HepG2 (cell line): ENCODE measurements around the gene XPOT. TPM values are rescaled to one million over a fixed set of nuclear protein-coding genes. Genes with fewer than 3 reads are reported as not detected.

ENCODE experiments used
- ATF7-NPFF ChIP-seq: sonication (generic); formaldehyde crosslinking; IDR thresholded peaks from 2 replicates; pipeline ENCODE4 v1.8.1; 2023; ENCODE audit warnings: mild to moderate bottlenecking, low read depth, missing genetic modification reagents, moderate library complexity
- HNRNPLL ChIP-seq: fragments of 200-400 bp; formaldehyde crosslinking; IDR thresholded peaks from 2 replicates; pipeline ENCODE4 v1.6.1; 2017; ENCODE audit warnings: mild to moderate bottlenecking, low read depth, low read length; ENCODE audit not compliant: poor library complexity, severe bottlenecking
- KDM5B ChIP-seq: sonication (generic); formaldehyde crosslinking; IDR thresholded peaks from 2 replicates; pipeline ENCODE4 v1.4.0; 2020; ENCODE audit warnings: missing genetic modification reagents, mild to moderate bottlenecking, borderline replicate concordance
- ZFYVE20 ChIP-seq: sonication (generic); formaldehyde crosslinking; IDR thresholded peaks from 2 replicates; pipeline ENCODE4 v1.8.0; 2023; ENCODE audit warnings: low read depth, mild to moderate bottlenecking, moderate library complexity, missing genetic modification reagents, borderline replicate concordance
- ZNF274 ChIP-seq: sonication (generic); formaldehyde crosslinking; IDR thresholded peaks from 2 replicates; pipeline ENCODE4 v1.5.1; 2020; ENCODE audit warnings: mild to moderate bottlenecking, missing genetic modification reagents
- ZNF569 ChIP-seq: sonication (generic); formaldehyde crosslinking; IDR thresholded peaks from 2 replicates; pipeline ENCODE4 v1.5.0; 2020; ENCODE audit warnings: mild to moderate bottlenecking, missing genetic modification reagents, moderate library complexity, borderline replicate concordance
- ZNF619 ChIP-seq: sonication (generic); formaldehyde crosslinking; IDR thresholded peaks from 2 replicates; pipeline ENCODE4 v1.4.0; 2020; ENCODE audit warnings: mild to moderate bottlenecking, missing genetic modification reagents
- ZNF776 ChIP-seq: sonication (generic); formaldehyde crosslinking; IDR thresholded peaks from 2 replicates; pipeline ENCODE4 v1.4.0; 2020; ENCODE audit warnings: mild to moderate bottlenecking, missing genetic modification reagents
- ZNF891 ChIP-seq: sonication (generic); formaldehyde crosslinking; IDR thresholded peaks from 2 replicates; pipeline ENCODE4 v1.5.0; 2020; ENCODE audit warnings: mild to moderate bottlenecking, missing genetic modification reagents
- polyA plus RNA-seq, 8 experiments: library from polyadenylated mRNA; depleted of rRNA in 3 of 8; stranded (reverse) in 7 of 8; unstranded in 1 of 8; fragments of >200 nt; fragmentation: Illumina TruSeq in 4 of 8; extraction: Trizol in 4 of 8; gene quantifications; 2 replicates each; pipeline versions ENCODE4 v1.2.1 to v1.2.3, GENCODE V29; 2011 to 2016; ENCODE audit warnings: low read depth in 4 of 8, missing spikeins in 1 of 8, mixed read lengths in 1 of 8; ENCODE audit not compliant: insufficient read depth in 1 of 8
- total RNA-seq, 5 experiments: library from RNA; depleted of rRNA; stranded (reverse); fragments of >200 nt; fragmentation: Illumina TruSeq; extraction: Trizol; gene quantifications; 2 replicates each; pipeline ENCODE4 v1.2.3, GENCODE V29; 2016; ENCODE audit warnings: low read depth in 1 of 5
- TF ChIP-seq, protein P1 (sequence below): sonication (generic); formaldehyde crosslinking; IDR thresholded peaks from 2 replicates; pipeline ENCODE4 v1.4.0; 2020; ENCODE audit warnings: missing genetic modification reagents
- TF ChIP-seq, protein P2 (sequence below): sonication (generic); formaldehyde crosslinking; IDR thresholded peaks from 2 replicates; pipeline ENCODE4 v1.4.0; 2020; ENCODE audit warnings: mild to moderate bottlenecking, missing genetic modification reagents
- TF ChIP-seq, protein P3 (sequence below): sonication (generic); formaldehyde crosslinking; IDR thresholded peaks from 2 replicates; pipeline ENCODE4 v1.4.0; 2020; ENCODE audit warnings: missing genetic modification reagents
- TF ChIP-seq, protein P4 (sequence below), 2 experiments: sonication (generic) in 1 of 2; formaldehyde crosslinking in 1 of 2; IDR thresholded peaks; 2 replicates each; pipeline versions ENCODE4 v1.5.1 to v1.6.1; 2011 to 2020; ENCODE audit warnings: borderline replicate concordance in 1 of 2, low read depth in 1 of 2, low read length in 1 of 2, mild to moderate bottlenecking in 1 of 2, missing genetic modification reagents in 1 of 2, moderate library complexity in 1 of 2
- TF ChIP-seq, protein P5 (sequence below): sonication (generic); formaldehyde crosslinking; IDR thresholded peaks from 2 replicates; pipeline ENCODE4 v1.5.0; 2020; ENCODE audit warnings: mild to moderate bottlenecking, missing genetic modification reagents, moderate library complexity
- TF ChIP-seq, protein P6 (sequence below): sonication (generic); formaldehyde crosslinking; IDR thresholded peaks from 2 replicates; pipeline ENCODE4 v1.4.0; 2020; ENCODE audit warnings: missing genetic modification reagents, borderline replicate concordance

The XPOT gene
- total and polyA plus RNA-seq, 2 of the 13 experiments (the other 11 are each of a cell fraction or from before 2014, with no cell fraction given): 93.8 to 102 TPM

DNA sequence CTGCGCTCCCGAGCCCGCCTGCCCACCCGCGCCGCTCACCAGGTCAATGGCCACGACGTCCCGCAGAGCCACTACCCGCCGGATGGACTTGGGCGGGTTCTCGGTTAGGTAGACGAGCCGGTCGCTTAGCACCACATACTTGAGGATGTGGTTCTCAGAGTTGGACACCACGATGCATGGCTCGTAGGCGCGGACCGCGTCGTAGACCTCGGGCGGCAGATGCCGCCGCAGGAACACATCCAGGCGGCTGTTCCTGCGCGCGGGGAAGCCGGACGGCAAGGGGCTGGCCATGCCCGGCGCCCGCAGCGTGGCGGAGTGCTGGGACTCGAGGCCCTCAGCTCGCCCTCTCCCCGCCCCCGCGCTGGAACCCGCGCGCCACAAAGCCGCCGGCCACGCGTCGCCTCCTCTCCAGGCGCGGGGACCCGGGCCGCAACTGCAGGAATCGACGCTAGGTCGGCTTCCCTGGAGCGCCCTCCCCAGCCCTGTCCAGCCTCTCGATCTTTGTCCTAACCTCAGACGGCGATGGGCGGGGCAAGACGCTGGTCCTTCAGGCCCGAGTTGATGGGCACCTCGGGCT, 13.8 kb upstream of the XPOT start, which contains the start of gene C12orf56 (continued):
- TF ChIP-seq, protein P1, sequence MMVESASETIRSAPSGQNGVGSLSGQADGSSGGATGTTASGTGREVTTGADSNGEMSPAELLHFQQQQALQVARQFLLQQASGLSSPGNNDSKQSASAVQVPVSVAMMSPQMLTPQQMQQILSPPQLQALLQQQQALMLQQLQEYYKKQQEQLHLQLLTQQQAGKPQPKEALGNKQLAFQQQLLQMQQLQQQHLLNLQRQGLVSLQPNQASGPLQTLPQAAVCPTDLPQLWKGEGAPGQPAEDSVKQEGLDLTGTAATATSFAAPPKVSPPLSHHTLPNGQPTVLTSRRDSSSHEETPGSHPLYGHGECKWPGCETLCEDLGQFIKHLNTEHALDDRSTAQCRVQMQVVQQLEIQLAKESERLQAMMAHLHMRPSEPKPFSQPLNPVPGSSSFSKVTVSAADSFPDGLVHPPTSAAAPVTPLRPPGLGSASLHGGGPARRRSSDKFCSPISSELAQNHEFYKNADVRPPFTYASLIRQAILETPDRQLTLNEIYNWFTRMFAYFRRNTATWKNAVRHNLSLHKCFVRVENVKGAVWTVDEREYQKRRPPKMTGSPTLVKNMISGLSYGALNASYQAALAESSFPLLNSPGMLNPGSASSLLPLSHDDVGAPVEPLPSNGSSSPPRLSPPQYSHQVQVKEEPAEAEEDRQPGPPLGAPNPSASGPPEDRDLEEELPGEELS (CRISPR knock-in tag): no peak
- no peak for TF ChIP-seq ZNF569 (CRISPR knock-in tag)
- peak; percentile 28 for TF ChIP-seq HNRNPLL
- peak; percentile 32; the same call in 1 of the 2 replicates for TF ChIP-seq ZNF776 (CRISPR knock-in tag)
- no peak for TF ChIP-seq ZNF619 (CRISPR knock-in tag)
- 0 out of 2 replicates have a peak, but pooled peaks have one; percentile 41 for TF ChIP-seq ATF7-NPFF (CRISPR knock-in tag)
- 0 out of 2 replicates have a peak, but pooled peaks have one; percentile 48 for TF ChIP-seq KDM5B (CRISPR knock-in tag)
- TF ChIP-seq, protein P2, sequence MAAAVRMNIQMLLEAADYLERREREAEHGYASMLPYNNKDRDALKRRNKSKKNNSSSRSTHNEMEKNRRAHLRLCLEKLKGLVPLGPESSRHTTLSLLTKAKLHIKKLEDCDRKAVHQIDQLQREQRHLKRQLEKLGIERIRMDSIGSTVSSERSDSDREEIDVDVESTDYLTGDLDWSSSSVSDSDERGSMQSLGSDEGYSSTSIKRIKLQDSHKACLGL (CRISPR knock-in tag): 0 out of 2 replicates have a peak, but pooled peaks have one; percentile 24
- no peak for TF ChIP-seq ZFYVE20 (CRISPR knock-in tag)
- TF ChIP-seq ZNF891 (CRISPR knock-in tag): 0 out of 2 replicates have a peak, but pooled peaks have one; percentile 64
- TF ChIP-seq, protein P3, sequence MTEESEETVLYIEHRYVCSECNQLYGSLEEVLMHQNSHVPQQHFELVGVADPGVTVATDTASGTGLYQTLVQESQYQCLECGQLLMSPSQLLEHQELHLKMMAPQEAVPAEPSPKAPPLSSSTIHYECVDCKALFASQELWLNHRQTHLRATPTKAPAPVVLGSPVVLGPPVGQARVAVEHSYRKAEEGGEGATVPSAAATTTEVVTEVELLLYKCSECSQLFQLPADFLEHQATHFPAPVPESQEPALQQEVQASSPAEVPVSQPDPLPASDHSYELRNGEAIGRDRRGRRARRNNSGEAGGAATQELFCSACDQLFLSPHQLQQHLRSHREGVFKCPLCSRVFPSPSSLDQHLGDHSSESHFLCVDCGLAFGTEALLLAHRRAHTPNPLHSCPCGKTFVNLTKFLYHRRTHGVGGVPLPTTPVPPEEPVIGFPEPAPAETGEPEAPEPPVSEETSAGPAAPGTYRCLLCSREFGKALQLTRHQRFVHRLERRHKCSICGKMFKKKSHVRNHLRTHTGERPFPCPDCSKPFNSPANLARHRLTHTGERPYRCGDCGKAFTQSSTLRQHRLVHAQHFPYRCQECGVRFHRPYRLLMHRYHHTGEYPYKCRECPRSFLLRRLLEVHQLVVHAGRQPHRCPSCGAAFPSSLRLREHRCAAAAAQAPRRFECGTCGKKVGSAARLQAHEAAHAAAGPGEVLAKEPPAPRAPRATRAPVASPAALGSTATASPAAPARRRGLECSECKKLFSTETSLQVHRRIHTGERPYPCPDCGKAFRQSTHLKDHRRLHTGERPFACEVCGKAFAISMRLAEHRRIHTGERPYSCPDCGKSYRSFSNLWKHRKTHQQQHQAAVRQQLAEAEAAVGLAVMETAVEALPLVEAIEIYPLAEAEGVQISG: 0 out of 2 replicates have a peak, but pooled peaks have one; percentile 18
- TF ChIP-seq, protein P4, sequence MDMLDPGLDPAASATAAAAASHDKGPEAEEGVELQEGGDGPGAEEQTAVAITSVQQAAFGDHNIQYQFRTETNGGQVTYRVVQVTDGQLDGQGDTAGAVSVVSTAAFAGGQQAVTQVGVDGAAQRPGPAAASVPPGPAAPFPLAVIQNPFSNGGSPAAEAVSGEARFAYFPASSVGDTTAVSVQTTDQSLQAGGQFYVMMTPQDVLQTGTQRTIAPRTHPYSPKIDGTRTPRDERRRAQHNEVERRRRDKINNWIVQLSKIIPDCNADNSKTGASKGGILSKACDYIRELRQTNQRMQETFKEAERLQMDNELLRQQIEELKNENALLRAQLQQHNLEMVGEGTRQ (IDR thresholded peaks at IDR 0.05; ENCODE audit: low read depth, low read length): no peak
- TF ChIP-seq, protein P4 (CRISPR knock-in tag; IDR thresholded peaks at IDR 0.05; ENCODE audit: borderline replicate concordance): no peak
- TF ChIP-seq, protein P5, sequence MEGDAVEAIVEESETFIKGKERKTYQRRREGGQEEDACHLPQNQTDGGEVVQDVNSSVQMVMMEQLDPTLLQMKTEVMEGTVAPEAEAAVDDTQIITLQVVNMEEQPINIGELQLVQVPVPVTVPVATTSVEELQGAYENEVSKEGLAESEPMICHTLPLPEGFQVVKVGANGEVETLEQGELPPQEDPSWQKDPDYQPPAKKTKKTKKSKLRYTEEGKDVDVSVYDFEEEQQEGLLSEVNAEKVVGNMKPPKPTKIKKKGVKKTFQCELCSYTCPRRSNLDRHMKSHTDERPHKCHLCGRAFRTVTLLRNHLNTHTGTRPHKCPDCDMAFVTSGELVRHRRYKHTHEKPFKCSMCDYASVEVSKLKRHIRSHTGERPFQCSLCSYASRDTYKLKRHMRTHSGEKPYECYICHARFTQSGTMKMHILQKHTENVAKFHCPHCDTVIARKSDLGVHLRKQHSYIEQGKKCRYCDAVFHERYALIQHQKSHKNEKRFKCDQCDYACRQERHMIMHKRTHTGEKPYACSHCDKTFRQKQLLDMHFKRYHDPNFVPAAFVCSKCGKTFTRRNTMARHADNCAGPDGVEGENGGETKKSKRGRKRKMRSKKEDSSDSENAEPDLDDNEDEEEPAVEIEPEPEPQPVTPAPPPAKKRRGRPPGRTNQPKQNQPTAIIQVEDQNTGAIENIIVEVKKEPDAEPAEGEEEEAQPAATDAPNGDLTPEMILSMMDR: 0 out of 2 replicates have a peak, but pooled peaks have one; percentile 12
- 0 out of 2 replicates have a peak, but pooled peaks have one; percentile 40 for TF ChIP-seq ZNF274 (CRISPR knock-in tag)
- TF ChIP-seq, protein P6, sequence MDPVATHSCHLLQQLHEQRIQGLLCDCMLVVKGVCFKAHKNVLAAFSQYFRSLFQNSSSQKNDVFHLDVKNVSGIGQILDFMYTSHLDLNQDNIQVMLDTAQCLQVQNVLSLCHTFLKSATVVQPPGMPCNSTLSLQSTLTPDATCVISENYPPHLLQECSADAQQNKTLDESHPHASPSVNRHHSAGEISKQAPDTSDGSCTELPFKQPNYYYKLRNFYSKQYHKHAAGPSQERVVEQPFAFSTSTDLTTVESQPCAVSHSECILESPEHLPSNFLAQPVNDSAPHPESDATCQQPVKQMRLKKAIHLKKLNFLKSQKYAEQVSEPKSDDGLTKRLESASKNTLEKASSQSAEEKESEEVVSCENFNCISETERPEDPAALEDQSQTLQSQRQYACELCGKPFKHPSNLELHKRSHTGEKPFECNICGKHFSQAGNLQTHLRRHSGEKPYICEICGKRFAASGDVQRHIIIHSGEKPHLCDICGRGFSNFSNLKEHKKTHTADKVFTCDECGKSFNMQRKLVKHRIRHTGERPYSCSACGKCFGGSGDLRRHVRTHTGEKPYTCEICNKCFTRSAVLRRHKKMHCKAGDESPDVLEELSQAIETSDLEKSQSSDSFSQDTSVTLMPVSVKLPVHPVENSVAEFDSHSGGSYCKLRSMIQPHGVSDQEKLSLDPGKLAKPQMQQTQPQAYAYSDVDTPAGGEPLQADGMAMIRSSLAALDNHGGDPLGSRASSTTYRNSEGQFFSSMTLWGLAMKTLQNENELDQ (CRISPR knock-in tag): no peak
